ENCODE results near the gene DGCR2.
A peak's percentile ranks its signal among the peaks of the same experiment; 100 is the strongest.

DGCR2 gene

DNA sequence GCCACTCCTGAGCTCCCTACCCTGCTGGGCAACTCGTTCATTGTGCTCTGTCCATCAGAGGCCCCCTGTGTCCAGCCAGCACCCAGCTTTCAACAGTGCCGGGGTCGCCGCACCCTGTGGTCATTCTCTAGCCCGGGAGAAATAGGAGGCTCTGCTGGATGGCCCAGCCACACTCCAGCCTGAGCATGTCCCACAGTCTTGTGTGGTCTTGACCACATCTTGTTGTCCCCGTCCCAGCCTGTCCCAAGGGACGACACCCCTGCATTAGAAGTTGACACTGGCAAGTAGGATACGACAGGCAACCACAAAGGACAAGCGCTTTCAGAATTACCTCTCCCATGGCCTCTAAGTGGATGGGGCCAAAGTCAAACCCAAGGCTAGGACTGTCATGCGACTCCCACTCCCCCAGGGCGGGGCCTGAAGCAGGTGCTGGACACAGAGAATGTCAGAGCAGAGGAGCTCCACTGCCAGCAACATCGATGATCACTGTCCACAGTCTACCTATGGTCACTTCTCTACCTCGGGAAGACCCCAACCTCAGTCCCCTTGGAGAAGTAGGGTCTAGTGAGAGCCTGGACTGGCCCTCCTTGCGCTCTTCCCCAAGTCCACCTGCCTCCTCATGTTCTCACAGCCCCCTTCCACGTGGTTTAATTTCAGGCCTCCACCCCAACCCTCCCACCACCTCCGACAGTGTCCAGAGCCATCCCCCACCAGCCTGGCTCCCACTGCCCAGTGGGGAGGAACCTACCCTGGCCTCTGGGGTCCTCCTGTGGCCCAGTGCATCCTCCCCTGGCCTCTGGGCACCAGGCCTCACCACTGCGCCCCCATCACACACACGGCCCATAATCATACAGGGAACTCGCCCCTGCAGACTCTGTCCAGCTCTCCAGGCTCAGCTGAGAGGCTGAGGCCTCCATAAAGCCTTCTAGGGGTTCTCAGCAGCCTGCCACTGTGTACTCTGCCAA, 4.4 kb upstream of the DGCR2 start:
- no peak for DNase-seq

DNA sequence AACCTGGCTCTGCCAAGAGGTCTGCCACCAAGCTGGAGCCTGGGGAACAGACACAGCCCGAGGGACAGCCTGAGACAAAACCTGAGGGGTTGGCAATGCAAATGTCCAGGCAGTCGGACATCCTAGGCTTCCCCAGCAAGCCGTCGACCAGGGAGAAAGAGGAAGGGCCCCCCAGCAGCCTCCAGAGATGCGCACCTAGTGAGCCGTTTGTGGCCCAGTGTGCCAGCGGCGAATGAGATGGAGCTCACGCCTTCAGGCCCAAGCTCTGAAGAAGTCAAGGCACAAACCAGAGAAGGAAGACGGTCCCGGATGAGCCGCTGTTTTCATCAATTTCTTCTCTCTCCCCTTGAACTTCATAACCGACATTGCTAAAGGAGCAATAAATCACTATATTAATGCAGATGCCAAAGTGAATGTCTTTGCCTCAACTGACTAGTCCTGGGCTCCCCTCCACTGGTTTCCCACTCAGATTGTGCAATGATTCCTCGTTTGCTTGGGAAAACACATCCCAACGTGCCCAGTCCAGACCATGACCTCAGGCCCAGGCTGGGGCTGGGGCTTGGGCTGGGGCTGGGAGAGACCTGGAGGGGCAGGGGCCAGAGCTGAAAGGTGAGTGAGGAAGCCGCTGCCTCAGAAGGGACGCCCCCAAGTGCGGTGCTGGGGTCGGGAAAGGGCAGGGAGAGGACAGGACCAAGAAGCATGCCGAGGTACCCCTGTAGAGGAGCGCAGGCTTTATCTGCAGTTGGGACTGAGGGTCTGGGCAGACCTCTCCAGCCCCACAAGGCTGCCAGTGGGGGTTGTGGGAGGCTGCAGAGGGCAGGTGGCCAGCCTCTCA, 3.5 kb upstream of the DGCR2 start:
- DNase-seq = no peak

GRCh38 chr22:19125011-19125410, 2.8 kb upstream of the DGCR2 start:
- no peak for DNase-seq

DNA sequence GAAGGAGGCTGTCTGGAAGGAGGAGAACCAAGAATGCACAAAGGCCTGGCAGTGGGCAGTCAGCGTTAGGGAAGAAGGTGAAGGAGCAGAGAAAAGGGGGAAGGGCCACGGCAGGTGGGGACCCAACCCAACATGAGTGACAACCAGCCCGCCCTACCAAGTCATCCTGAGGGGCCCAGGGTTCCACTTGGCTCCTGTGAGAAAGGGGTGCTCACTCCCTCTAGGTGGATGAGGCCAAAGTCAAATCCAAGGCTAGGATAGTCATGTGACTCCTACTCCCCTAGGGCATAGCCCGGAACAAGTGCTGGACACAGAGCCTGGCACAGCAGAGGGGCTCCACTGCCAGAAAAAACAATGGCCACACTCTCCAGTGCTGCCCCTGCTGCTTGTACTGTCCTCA, 2.2 kb upstream of the DGCR2 start:
- DNase-seq = no peak

DNA sequence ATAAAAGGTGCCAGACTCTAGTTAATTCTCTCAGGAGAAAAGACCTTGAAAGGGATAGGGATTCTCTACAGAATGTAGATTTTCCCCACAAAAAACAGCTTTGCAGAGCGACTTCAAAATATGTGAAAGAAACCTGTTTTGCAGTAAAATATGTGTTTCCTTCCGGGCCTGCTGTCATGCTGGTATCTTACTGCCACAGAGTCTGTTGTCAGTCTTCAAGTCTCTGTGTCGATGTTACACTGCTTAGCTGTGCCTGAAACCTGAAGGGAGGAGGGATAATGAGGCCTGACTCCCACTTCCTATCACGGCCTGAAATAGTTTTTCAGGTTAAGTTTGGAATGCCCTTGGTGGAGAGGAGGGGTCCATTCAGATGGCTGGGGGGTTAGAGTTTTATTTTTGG, 1.7 kb upstream of the DGCR2 start:
- no peak for DNase-seq

- DNase-seq = peak; percentile 30 to 38
Measured at GRCh38 chr22:19122752-19123492, 710 bp upstream of the DGCR2 start.

DNA sequence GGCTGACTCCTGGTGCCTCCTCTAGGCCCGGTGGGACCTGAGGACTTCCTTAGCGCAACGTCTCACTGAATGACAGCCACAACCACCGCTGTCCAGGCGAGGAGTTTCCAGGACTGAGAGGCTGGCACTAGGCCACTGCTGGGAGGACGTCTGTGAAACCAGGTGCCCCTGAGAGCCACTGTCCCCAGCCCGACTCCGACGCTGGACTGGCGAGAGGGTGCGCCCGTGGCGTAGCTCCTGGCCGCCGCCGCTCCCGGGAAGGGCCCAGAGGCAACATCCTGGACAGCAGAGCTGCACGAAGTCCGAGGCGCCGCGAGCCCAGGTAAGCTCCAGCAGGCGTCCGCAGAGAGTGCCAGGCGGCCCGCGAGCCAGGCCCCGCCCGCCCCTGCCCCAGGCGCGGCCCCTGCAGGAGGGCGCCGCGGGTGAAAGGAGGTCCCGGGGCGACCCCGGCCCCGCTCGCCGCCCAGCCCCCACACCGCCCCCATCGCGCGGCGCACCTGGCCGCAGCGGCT, 525 bp downstream of the DGCR2 start:
- DNase-seq = peak in 1 of 2 experiments; percentile 32

GRCh38 chr22:19120829-19121630, 1.2 kb downstream of the DGCR2 start:
- DNase-seq = no peak

DNA sequence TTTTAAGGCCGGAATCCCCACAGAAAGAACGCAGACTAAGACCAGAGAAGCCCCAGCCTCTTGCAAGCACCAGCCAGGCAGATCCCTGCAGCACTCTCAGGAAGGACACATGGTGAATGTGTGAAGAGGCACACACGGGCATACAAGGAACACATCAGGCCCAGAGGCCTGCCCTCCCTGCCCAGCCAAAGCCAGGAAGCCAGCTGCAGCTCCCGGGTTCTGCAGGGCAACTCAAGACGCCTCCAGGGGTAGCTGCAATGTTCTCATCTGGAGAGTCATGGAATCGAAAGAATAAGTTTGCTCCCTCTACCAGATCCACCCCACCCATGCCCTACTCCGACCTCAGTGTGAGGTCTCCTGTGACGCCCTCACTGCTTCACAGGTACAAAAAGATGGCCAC, 2.3 kb downstream of the DGCR2 start:
- DNase-seq = no peak

DNA sequence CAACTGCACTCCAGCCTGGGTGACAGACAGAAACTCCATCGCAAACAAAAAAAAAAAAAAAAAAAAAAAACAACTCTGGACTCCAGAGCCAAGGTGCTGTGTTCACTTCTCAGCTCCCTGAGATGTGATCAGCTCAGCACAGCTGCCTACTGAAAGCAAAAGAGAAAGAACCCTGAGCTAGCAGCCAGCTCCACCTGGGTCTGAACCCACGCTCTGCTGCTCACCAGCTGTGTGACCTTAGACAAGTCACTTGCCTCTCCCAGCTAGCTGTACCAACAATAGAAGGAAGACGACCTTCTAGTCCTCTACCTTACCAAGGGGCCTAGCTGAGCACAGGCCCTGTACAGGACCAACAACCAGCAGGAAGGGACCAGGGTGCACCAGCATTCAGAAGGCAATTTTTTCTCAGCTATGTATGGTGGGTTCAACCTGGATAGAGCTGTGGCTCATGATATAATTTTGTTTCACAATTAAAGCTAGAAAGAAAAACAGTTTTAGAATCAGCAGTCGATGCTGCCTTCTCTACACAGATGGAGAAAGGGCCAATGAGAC, 3.8 kb downstream of the DGCR2 start:
- DNase-seq = no peak

DNA sequence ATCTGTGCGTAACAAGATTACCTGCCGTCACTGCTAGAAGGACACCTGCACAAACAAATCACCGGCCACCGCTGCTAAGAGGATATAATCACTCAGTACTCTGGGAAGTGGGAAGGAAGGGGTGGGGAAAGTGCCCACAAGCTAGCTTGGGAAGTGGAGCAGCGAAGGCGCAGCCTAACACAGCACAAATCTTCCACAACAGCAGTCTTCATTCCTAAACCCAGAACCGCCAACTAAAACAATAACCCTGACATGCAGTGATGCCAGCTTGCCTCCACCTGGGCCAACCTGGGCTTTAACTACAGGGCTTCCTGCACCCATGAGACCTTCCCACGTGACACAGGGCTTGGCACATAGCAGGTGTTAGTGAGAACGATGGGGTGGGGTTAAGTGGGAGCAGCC, 5.1 kb downstream of the DGCR2 start:
- DNase-seq = peak in 1 of 2 experiments; percentile 69

GRCh38 chr22:19115628-19116027, 6.6 kb downstream of the DGCR2 start:
- DNase-seq = no peak

DNA sequence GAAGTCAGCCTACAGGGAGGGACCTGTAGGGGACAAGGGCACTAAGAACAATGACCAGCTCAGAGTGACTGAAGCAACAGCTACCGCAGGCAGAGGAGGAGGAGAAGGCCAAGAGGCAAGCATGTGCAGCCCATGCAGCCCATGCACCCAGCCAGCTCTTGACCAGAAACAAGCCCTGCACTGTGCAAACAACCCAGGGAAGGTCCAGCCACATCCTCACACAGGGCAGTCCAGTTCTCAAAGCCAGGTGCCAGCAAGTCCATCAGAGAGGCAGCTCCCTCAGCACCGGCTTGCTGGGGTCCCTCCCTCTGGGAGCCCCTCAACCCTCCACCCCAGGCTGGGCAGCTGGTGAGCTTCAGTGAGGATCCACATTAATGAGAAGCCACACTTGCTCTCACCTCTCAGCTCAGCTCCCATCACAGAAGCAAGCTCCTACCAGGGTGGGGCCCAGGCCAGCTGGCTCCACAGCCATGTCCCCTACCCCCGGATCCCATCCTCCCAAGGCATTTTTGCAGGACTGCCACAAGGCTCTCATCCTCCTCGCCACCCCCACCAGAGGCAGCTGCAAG, 7.1 kb downstream of the DGCR2 start:
- DNase-seq = no peak

DNA sequence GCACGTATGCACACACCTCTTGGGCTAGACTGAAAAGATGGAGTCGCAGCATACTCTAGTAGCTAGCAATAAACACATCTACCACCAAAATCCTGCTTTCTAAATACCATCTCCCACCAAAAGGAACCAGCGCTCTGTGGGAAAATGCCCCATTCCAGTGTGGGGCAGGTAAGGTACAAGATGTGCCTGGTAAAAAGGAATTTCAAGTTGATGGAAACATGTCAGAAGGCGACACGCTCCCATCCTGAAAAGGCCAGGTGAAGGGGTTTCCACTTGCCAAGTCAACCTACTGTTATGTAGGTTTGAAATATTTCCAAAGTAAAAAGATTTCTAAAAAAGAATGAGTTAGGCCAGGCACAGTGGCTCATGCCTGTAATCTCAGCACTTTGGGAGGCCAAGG, 8.8 kb downstream of the DGCR2 start:
- DNase-seq = no peak

- DNase-seq = no peak
Measured at GRCh38 chr22:19111584-19111983, 10.6 kb downstream of the DGCR2 start.

GRCh38 chr22:19111140-19111539, 11.1 kb downstream of the DGCR2 start:
- DNase-seq = no peak

GRCh38 chr22:19110646-19111045, 11.6 kb downstream of the DGCR2 start:
- no peak for DNase-seq

GRCh38 chr22:19110064-19110458, 12.2 kb downstream of the DGCR2 start:
- DNase-seq = no peak

DNA sequence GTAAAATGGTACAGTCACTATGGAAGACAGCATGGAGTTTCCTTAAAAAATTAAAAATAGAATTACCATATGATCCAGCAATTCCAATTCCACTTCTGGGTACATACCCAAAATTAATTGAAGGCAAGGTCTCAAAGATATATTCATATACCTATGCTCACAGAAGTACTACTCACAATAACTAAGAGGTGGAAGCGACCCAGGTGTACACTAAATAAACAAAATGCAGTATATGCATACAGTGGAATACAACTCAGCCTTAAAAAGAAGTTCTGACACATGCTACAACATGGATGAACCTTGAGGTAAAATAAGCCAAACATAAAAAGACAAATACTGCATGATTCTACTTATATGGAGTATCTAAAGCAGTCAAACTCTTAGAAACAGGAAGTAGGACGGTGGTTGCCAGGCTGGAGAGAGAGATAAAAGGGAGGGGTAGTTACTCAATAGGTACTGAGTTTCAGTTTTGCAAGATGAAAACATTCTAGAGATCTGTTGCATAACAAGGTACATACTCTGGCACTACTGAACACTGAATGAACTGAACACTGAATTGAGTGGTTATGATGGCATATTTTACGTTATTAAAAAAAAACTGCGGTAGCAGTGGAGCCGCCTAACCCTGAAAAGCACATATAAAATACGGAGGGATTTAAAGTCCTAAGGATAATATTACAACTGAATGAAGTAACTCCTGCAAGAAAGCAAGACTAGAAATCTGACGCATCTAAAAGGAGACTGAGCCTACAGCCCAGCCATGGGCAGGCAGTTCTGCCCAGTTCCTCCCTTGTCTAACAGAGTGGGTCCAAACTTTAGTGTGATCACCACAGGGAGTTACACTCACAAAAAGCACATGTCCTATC, 12.8 kb downstream of the DGCR2 start:
- DNase-seq = no peak

DNA sequence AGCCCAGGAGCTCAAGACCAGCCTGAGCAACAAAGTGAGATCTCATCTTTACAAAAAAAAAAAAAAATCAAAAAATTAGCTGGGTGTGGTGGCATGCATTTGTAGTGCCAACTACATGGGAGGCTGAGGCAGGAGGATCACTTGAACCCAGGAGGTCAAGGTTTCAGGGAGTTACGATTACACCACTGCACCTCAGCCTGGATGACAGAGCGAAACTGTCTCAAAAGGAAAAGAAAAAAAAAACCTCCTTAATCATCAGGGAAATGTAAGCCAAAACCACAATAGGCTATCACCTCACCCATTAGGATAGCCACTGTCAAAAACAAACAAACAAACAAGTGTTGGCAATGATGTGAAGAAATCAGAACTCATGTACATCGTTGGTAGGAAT, 13.4 kb downstream of the DGCR2 start:
- DNase-seq = no peak

DNA sequence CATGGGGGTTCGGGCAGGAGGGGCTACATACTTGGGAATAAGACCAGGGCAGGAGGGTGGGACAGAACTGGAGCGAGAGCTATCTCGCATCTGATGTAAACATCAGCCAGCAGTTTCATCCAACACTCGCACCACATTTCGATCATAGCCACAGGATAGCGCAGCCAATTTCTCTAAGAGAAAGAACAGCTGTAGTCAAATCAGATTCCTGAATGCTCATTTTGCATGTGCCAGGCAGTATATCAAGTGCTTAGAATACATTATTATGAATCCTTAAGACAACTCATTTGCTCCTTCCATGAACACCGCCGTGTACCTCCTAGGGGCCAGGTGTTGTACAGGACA, 14.5 kb downstream of the DGCR2 start:
- no peak for DNase-seq

Measured in SHP77 (cell line).